Measurements from ENCODE around the gene WNK3. TPM values are rescaled to one million over a fixed set of nuclear protein-coding genes. Genes with fewer than 3 reads are reported as not detected.

The WNK3 gene
- total and polyA plus RNA-seq, 2 of the 13 experiments (the other 11 are each of a cell fraction or from before 2014, with no cell fraction given), result 0.12 to 0.62 TPM

- Histone ChIP-seq H4K20me1 (ENCODE audit: insufficient read depth, low read length) (no peaks in the 10 kb centered on the region), H3K4me2 (ENCODE audit: low read depth, low read length) (no peak overlapping the region), H3K36me3 (replicated peaks in 1 of 2; ENCODE audit: control insufficient read depth in 1 of 2, insufficient read depth in 2 of 2, low read length in 2 of 2) (no peaks in the 10 kb centered on the region), H3K27ac (ENCODE audit: extremely low read length, insufficient read depth, low read length) (no peak overlapping the region), H3K4me1 (ENCODE audit: insufficient read depth, low read length) (no peaks in the 10 kb centered on the region), H3K9ac (ENCODE audit: insufficient read depth, low read depth, low read length) (no peak overlapping the region), H3K9me3 (ENCODE audit: low read length) (no peaks in the 10 kb centered on the region), H3K4me3 (replicated peaks in 1 of 3; ENCODE audit: insufficient read depth in 1 of 3, low read depth in 2 of 3, low read length in 3 of 3) (no peak overlapping the region), H2AFZ (ENCODE audit: low read length) (no peak overlapping the region), H3K79me2 (ENCODE audit: insufficient read depth, low read length) (no peaks in the 10 kb centered on the region), H3K27me3 (ENCODE audit: control insufficient read depth in 1 of 2, insufficient read depth in 2 of 2, low read length in 2 of 2) (no peaks in the 10 kb centered on the region)
- in situ Hi-C loops (cut with HindIII; ENCODE audit: extremely low pct_ligation_motif_present, low pct_unique_long_range_greater_than_20kb), result loop anchor here (10.0 kb wide), 1 partner anchor 62 kb away; no protein-coding TSS in a partner anchor
- ChIA-PET POLR2A (no interaction called here), CTCF (ENCODE audit: low intra/inter-chr PET ratio, low total read pairs) (no interaction called here)
- FAIRE-seq (no peak), DNase-seq (ENCODE audit: low spot score) (no peak), ATAC-seq (no peak)
- intact Hi-C loops (cut with micrococcal nuclease; ENCODE audit: unreplicated experiment), result no loop called here
- no TSS peak for BruUV-seq (replicated peaks)
- WGBS (ENCODE audit: low lambda C conversion rate), result no CpG with 5 or more reads among the region's 1 CpG
- TF ChIP-seq ZSCAN20 (CRISPR knock-in tag; IDR thresholded peaks at IDR 0.05; ENCODE audit: borderline replicate concordance) (no peak), ZBTB26 (CRISPR knock-in tag; IDR thresholded peaks at IDR 0.05; ENCODE audit: borderline replicate concordance) (no peak), ZNF747 (CRISPR knock-in tag; IDR thresholded peaks at IDR 0.05; ENCODE audit: borderline replicate concordance) (no peak), ZNF446 (CRISPR knock-in tag; IDR thresholded peaks at IDR 0.05) (no peak), ZNF878 (CRISPR knock-in tag; IDR thresholded peaks at IDR 0.05) (no peak), ZNF414 (CRISPR knock-in tag; IDR thresholded peaks at IDR 0.05) (no peak), ZNF761 (CRISPR knock-in tag; conservative IDR thresholded peaks at IDR 0.05) (no peak), ZNF101 (CRISPR knock-in tag; IDR thresholded peaks at IDR 0.05; ENCODE audit: borderline replicate concordance, low read depth) (no peak), ZFP1 (CRISPR knock-in tag; IDR thresholded peaks at IDR 0.05) (no peak), ZNF282 (IDR thresholded peaks at IDR 0.05; ENCODE audit: partially characterized antibody) (no peak), KDM4B (CRISPR knock-in tag; IDR thresholded peaks at IDR 0.05) (no peak), ZNF30 (CRISPR knock-in tag; IDR thresholded peaks at IDR 0.05) (no peak), ZNF552 (CRISPR knock-in tag; IDR thresholded peaks at IDR 0.05; ENCODE audit: borderline replicate concordance) (no peak), ZNF337 (CRISPR knock-in tag; IDR thresholded peaks at IDR 0.05; ENCODE audit: borderline replicate concordance, low read depth) (no peak), ZNF431 (CRISPR knock-in tag; IDR thresholded peaks at IDR 0.05; ENCODE audit: borderline replicate concordance, low read depth) (no peak), POGZ (CRISPR knock-in tag; IDR thresholded peaks at IDR 0.05) (no peak)
These were observed 39.3 kb upstream of the WNK3 start for GRCh38 chrX:54397113-54397512.
